ENCODE measurements around the gene BAZ2A. TPM values are rescaled to one million over a fixed set of nuclear protein-coding genes. Genes with fewer than 3 reads are reported as not detected.

The BAZ2A gene
- total RNA-seq, 5 donors from 2014 or later (not counting 1 experiment from before 2014, with no cell fraction given): 149 to 257 (median 172) TPM

DNA sequence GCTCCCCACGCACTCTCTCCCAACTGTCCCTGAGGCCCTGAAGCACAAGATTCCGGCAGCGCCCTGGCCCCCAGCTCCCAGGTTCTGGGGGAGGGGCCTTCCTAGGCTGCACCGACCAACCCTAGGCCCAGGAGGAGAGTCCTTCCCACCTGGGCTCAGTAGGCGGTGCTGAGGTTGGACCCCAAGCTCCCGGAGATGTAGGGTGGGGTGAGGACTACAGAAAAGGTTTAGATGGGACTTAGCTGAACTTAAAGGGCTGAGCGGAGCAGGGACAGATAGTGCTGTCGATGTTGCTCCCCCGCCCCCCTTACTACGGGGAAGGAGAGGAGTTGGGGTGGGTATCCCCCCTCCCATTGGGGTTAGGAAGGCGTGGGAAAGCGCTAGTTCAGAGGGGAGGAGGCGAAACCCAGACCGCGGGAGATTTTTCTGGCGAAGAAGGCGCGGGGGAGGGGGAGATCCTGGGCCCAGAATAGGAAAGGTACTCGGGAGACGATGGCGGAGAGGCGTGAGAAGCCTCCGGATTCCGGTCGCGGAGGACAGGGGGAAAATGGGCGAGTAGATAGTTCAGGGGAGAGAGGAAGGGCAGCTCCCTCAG lies 4.2 kb upstream of the BAZ2A start:
- peaks cover 14% of the 10 kb centered on the region for H3K36me3 Mint-ChIP-seq
- ATAC-seq (replicated peaks in 1 of 4): no peak
- DNase-seq: peak in 6 of 35 experiments; percentile 7 to 38 (median 16)
- Histone ChIP-seq H3K9me3 (no peaks in the 10 kb centered on the region), H3K27ac (ENCODE audit: low read length) (peak overlapping the region; percentile 90), H3K4me1 (ENCODE audit: control insufficient read depth in 1 of 2, extremely low read depth in 1 of 2, insufficient read depth in 2 of 2, low read length in 2 of 2) (peaks cover 38 to 66% of the 10 kb centered on the region in 2 experiments), H3K36me3 (ENCODE audit: control insufficient read depth in 2 of 2, extremely low read depth in 1 of 2, insufficient read depth in 1 of 2, low read length in 1 of 2) (peaks cover 5 to 23% of the 10 kb centered on the region in 2 donors), H3K27me3 (replicated peaks in 1 of 2; ENCODE audit: control insufficient read depth in 2 of 2, extremely low read depth in 1 of 2, insufficient read depth in 2 of 2, low read length in 1 of 2) (no peaks in the 10 kb centered on the region), H3K4me3 (ENCODE audit: control insufficient read depth in 1 of 2, extremely low read depth in 1 of 2, low read length in 1 of 2) (peak overlapping the region; percentile 83 to 92)
- no peaks in the 10 kb centered on the region for H3K9me3 Mint-ChIP-seq
- WGBS (ENCODE audit: insufficient coverage): 1% methylated on average over 18 of the region's 27 CpGs
- no peaks in the 10 kb centered on the region for H3K27me3 Mint-ChIP-seq
- peak overlapping the region; percentile 89 to 100 (median 96) for H3K4me3 Mint-ChIP-seq
- peak overlapping the region; percentile 91 to 95 for H3K27ac Mint-ChIP-seq
- ChIA-PET CTCF (interaction anchor here in 1 of 2 donors (1.5 kb wide), 1 partner anchor 54 kb away, joined by 3 read pairs; the partner anchor contains the start of gene PTGES3), POLR2A (interaction anchor here in 1 of 2 donors (0.7 kb wide), 1 partner anchor 486 kb away, joined by 4 read pairs; no protein-coding TSS in a partner anchor)
- H3K4me1 Mint-ChIP-seq: peaks cover 65 to 69% (median 67%) of the 10 kb centered on the region in 3 donors

DNA sequence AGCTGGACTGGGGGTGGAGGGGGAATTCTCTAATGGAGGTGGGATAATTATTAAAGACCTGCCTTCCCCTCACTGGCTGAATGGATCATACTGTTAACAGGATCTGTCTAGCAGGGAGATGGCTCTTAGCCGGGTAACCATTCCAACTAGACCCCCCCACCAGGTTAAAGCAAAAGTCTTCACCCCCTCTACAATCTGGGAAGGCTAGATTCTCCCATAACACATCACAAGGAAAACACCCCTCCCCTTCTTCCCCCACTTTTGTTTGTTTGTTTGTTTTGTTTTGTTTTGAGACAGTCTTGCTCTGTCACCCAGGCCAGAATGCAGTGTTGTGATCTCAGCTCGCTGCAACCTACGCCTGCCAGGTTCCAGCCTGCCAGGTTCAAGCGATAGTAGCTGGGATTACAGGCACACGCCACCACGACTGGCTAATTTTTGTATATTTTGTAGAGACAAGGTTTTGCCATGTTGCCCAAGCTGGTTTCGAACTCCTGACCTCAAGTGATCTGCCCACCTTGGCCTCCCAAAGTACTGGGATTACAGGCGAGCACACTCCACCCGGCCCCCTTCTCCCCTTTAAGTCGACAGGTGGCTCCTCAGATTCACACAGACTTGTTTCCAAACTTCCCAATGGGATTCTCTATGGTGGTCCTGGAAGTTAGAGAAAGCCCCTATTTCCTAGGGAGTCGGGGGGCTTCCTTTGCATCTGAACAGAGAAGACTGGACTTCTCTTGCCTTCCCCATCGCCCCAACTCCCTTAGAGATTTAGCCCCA lies 3.5 kb upstream of the BAZ2A start:
- ChIA-PET POLR2A (interaction anchor here in 1 of 2 donors (0.7 kb wide), 1 partner anchor 486 kb away, joined by 4 read pairs; no protein-coding TSS in a partner anchor), CTCF (interaction anchor here in 1 of 2 donors (1.5 kb wide), 1 partner anchor 55 kb away, joined by 3 read pairs; the partner anchor contains the start of gene PTGES3)
- Histone ChIP-seq H3K36me3 (ENCODE audit: control insufficient read depth in 2 of 2, extremely low read depth in 1 of 2, insufficient read depth in 1 of 2, low read length in 1 of 2) (peaks cover 5 to 16% of the 10 kb centered on the region in 2 donors), H3K9me3 (no peaks in the 10 kb centered on the region), H3K4me3 (ENCODE audit: control insufficient read depth in 1 of 2, extremely low read depth in 1 of 2, low read length in 1 of 2) (peak overlapping the region; percentile 83 to 92), H3K4me1 (ENCODE audit: control insufficient read depth in 1 of 2, extremely low read depth in 1 of 2, insufficient read depth in 2 of 2, low read length in 2 of 2) (peaks cover 41 to 66% of the 10 kb centered on the region in 2 experiments), H3K27me3 (replicated peaks in 1 of 2; ENCODE audit: control insufficient read depth in 2 of 2, extremely low read depth in 1 of 2, insufficient read depth in 2 of 2, low read length in 1 of 2) (no peaks in the 10 kb centered on the region), H3K27ac (ENCODE audit: low read length) (peak overlapping the region; percentile 90)
- peak in 1 of 35 experiments; percentile 23 for DNase-seq
- Mint-ChIP-seq H3K36me3 (peaks cover 9% of the 10 kb centered on the region), H3K4me1 (peaks cover 66 to 71% (median 71%) of the 10 kb centered on the region in 3 donors), H3K27ac (peak overlapping the region; percentile 91 to 95), H3K27me3 (no peaks in the 10 kb centered on the region), H3K4me3 (peak overlapping the region; percentile 89 to 100 (median 96)), H3K9me3 (no peaks in the 10 kb centered on the region)
- WGBS (ENCODE audit: insufficient coverage): 70% methylated on average over 2 of the region's 12 CpGs
- ATAC-seq (replicated peaks in 1 of 4): no peak

DNA sequence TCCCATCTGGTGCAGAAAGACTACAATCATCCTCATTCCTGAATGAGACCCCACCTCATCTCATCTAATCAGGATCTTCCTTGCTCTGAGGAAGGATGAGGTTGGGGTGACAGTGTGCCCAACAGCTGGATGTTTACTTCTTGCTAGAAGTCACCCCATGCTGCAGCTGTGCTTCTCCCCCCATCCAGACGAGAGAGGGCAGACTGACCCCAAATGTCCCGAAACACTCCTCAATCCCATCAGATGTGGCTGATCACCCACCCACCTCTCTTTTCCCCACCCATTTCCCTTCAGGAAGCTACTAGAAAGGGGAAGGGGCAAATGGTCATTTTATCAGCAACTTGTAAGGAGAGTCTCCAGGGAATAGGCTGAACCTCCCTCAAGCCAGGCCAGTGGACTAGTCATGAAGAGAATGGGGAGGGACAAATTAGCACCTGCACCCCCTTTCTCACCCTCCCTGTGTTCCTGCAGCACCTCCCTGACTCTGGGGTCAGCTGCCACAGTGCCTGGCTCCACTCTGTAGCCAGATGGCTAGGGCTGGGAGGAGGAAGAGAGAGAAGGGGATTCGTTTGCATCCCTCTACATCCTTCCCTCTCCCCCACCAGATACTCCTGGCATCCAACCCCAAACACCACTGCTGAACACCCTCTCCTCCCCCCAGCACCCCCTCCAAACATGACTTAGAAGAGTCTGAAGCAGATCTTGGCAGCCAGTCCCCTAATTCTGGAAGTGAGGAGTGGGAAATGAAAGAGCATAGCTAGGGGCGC lies 2.8 kb upstream of the BAZ2A start:
- Histone ChIP-seq H3K4me1 (ENCODE audit: control insufficient read depth in 1 of 2, extremely low read depth in 1 of 2, insufficient read depth in 2 of 2, low read length in 2 of 2) (peaks cover 46 to 74% of the 10 kb centered on the region in 2 experiments), H3K9me3 (no peaks in the 10 kb centered on the region), H3K27ac (ENCODE audit: low read length) (peak overlapping the region; percentile 40), H3K27me3 (replicated peaks in 1 of 2; ENCODE audit: control insufficient read depth in 2 of 2, extremely low read depth in 1 of 2, insufficient read depth in 2 of 2, low read length in 1 of 2) (no peaks in the 10 kb centered on the region), H3K4me3 (ENCODE audit: control insufficient read depth in 1 of 2, extremely low read depth in 1 of 2, low read length in 1 of 2) (no peak overlapping the region), H3K36me3 (ENCODE audit: control insufficient read depth in 2 of 2, extremely low read depth in 1 of 2, insufficient read depth in 1 of 2, low read length in 1 of 2) (peaks cover 3 to 9% of the 10 kb centered on the region in 2 donors)
- H3K9me3 Mint-ChIP-seq: no peaks in the 10 kb centered on the region
- ChIA-PET CTCF (interaction anchor here in 1 of 2 donors (1.5 kb wide), 1 partner anchor 56 kb away, joined by 3 read pairs; the partner anchor contains the start of gene PTGES3), POLR2A (no interaction called here)
- WGBS (ENCODE audit: insufficient coverage): 80% methylated on average over 1 of the region's 4 CpGs
- peak overlapping the region; percentile 89 to 100 (median 96) for H3K4me3 Mint-ChIP-seq
- H3K4me1 Mint-ChIP-seq: peaks cover 72 to 79% (median 78%) of the 10 kb centered on the region in 3 donors
- H3K27ac Mint-ChIP-seq: peak overlapping the region; percentile 91 to 95
- H3K27me3 Mint-ChIP-seq: no peaks in the 10 kb centered on the region
- no peak for DNase-seq
- H3K36me3 Mint-ChIP-seq: peaks cover 2% of the 10 kb centered on the region
- no peak for ATAC-seq (replicated peaks in 1 of 4)

DNA sequence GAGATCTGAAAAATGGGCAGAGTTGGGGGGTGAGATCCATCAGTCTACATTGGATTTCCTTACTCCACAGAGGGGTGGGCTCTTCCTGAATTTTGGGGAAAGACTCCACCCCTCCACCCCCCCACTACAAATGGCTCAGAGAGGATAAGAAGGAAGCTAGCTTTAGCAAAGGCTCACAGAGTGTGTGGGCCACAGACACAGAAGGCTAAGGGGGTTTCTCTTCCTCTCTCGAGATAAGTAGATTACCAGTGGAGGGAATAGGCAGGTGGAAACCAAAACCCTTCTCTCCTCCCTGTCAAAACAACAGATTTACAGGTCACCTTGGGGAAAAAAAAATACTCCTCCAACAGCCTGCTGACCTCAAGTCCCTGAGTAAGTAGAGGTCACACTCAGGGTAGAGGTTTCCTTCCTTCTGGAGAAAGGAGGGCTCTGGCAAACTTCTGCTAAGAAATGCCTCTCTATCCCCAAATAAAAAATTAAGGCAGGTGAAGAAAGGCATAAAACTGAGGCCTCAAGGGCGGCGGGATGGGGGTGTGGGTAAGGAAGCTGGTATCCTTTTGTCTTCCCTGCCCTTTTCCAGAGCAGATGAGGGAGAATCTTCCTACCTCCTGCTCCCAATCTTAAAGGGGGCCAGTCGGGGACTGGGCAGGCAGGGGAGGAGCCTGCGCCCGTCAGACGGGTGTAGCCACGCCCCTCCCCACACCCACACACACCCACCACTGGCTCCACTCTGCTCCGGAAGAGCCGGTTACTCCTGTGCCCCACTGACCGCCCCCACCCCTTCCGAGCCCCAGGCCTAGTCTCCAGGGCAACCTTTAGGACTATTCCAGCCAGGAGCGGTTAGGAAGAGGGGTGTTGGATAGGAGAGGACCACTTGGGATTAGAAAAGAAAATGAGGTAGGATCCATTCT lies 1.9 kb upstream of the BAZ2A start:
- DNase-seq (peak in 20 of 35 experiments; percentile 16 to 66 (median 28)), ATAC-seq (replicated peaks in 1 of 4) (no peak)
- Histone ChIP-seq H3K27me3 (replicated peaks in 1 of 2; ENCODE audit: control insufficient read depth in 2 of 2, extremely low read depth in 1 of 2, insufficient read depth in 2 of 2, low read length in 1 of 2) (no peaks in the 10 kb centered on the region), H3K4me3 (ENCODE audit: control insufficient read depth in 1 of 2, extremely low read depth in 1 of 2, low read length in 1 of 2) (no peak overlapping the region), H3K9me3 (no peaks in the 10 kb centered on the region), H3K4me1 (ENCODE audit: control insufficient read depth in 1 of 2, extremely low read depth in 1 of 2, insufficient read depth in 2 of 2, low read length in 2 of 2) (peaks cover 42 to 80% of the 10 kb centered on the region in 2 experiments), H3K27ac (ENCODE audit: low read length) (peak overlapping the region; percentile 40), H3K36me3 (ENCODE audit: control insufficient read depth in 2 of 2, extremely low read depth in 1 of 2, insufficient read depth in 1 of 2, low read length in 1 of 2) (peaks cover under 1 to 4% of the 10 kb centered on the region in 2 donors)
- peak overlapping the region; percentile 91 to 95 for H3K27ac Mint-ChIP-seq
- peak overlapping the region; percentile 93 to 100 (median 96) for H3K4me3 Mint-ChIP-seq
- ChIA-PET CTCF (no interaction called here), POLR2A (interaction anchor here in 1 of 2 donors (0.7 kb wide), 1 partner anchor 110 kb away, joined by 3 read pairs; the partner anchor contains the start of gene RBMS2)
- peaks cover 69 to 78% (median 76%) of the 10 kb centered on the region in 3 donors for H3K4me1 Mint-ChIP-seq
- H3K9me3 Mint-ChIP-seq: no peaks in the 10 kb centered on the region
- no peaks in the 10 kb centered on the region for H3K36me3 Mint-ChIP-seq
- no CpG with 5 or more reads among the region's 13 CpGs for WGBS (ENCODE audit: insufficient coverage)
- no peaks in the 10 kb centered on the region for H3K27me3 Mint-ChIP-seq

DNA sequence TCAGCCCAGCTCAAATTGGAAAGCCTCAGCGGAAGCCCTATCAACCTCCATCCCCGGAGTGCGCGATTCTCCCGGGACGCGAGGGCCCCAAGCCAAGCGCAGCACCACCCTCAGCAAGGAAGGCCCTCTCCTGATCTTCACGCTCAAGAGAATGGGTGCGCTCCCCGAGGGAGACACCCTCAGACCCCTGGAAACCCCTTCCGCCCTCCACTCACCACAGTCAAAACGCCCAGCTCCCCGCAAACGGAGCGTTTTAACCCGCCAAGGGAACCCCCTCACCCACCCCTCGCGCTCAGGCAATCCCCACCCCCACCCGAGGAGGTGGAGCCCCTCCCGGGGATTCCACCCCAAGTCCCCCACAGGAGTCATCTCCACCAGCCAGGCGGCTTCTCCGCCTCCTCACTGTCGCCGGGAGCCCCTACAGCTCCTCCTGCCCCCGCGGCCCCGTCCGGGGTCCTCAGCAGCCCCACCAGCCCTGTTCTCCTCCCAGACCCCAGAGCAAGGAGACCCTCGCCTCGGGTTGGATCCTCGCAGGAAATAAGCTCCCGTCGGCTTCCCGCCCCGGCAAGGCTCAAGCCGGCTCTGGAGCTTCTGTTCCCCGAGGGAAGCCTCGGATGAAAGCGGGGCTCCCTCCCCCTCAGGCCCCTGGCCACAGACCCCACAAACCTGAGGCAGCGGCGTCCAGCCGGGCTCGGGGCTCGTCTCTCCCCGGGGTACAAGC lies 507 bp downstream of the BAZ2A start:
- Mint-ChIP-seq H3K4me1 (peaks cover 67 to 80% (median 71%) of the 10 kb centered on the region in 3 donors), H3K27ac (peak overlapping the region; percentile 91 to 94), H3K9me3 (no peaks in the 10 kb centered on the region), H3K4me3 (peak overlapping the region; percentile 86 to 100 (median 93)), H3K36me3 (peaks cover 13% of the 10 kb centered on the region), H3K27me3 (no peaks in the 10 kb centered on the region)
- peak overlapping the region; percentile 98 to 100 for H3K4me3 ChIP-seq (ENCODE audit: control insufficient read depth in 1 of 2, extremely low read depth in 1 of 2, low read length in 1 of 2)
- no peaks in the 10 kb centered on the region for H3K27me3 ChIP-seq (replicated peaks in 1 of 2; ENCODE audit: control insufficient read depth in 2 of 2, extremely low read depth in 1 of 2, insufficient read depth in 2 of 2, low read length in 1 of 2)
- ChIA-PET CTCF (interaction anchor here (1.1 to 1.9 kb wide), 8 partner anchors 11 to 115 kb away, joined by 3 to 10 read pairs (median 5); no protein-coding TSS in a partner anchor), POLR2A (interaction anchor here (0.5 to 1.9 kb wide), 13 partner anchors 7 to 850 kb away, joined by 3 to 7 read pairs (median 4); partner anchors contain the start of genes ARHGAP9 (in 1 of the 2), ORMDL2 (in 1 of the 2) and SARNP (in 1 of the 2))
- DNase-seq (peak in 33 of 35 experiments; percentile 16 to 67 (median 43)), ATAC-seq (replicated peaks in 1 of 4) (peak; percentile 22 to 35 (median 28))
- H3K27ac ChIP-seq (ENCODE audit: low read length): peak overlapping the region; percentile 89
- under 1% methylated on average over 29 of the region's 46 CpGs for WGBS (ENCODE audit: insufficient coverage)
- no peaks in the 10 kb centered on the region for H3K9me3 ChIP-seq
- H3K36me3 ChIP-seq (ENCODE audit: control insufficient read depth in 2 of 2, extremely low read depth in 1 of 2, insufficient read depth in 1 of 2, low read length in 1 of 2): peaks cover 4 to 14% of the 10 kb centered on the region in 2 donors
- peaks cover 28 to 69% of the 10 kb centered on the region in 2 experiments for H3K4me1 ChIP-seq (ENCODE audit: control insufficient read depth in 1 of 2, extremely low read depth in 1 of 2, insufficient read depth in 2 of 2, low read length in 2 of 2)
